ENCODE results near the gene SERPINB13. TPM values are rescaled to one million over a fixed set of nuclear protein-coding genes. Genes with fewer than 3 reads are reported as not detected.

The SERPINB13 gene
- total and polyA plus RNA-seq, 2 donors (not counting 1 experiment from before 2014, with no cell fraction given), result not detected

DNA sequence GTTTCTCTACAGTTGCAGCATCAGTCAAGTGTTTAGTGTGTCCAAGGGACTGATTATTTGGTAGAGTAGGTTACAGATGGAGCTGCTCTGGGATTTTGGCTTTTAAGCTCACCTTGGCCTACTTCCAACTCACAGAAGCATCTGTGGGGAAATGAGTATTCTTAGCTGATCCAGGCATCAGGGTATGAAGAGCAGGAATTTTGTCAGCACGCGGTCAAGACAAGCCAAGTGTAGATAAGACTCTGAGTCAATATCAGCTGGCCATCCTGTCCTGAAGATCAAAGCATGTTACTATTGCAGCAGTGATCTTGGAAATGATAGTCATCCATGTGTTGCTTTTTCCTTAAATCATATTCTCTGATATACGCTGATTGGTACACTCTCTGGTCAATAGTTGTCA is 32.5 kb downstream of the SERPINB13 start:
- Mint-ChIP-seq H3K4me3 (no peak overlapping the region), H3K27ac (no peak overlapping the region), H3K9me3 (ENCODE audit: insufficient read depth) (peaks cover 14% of the 10 kb centered on the region), H3K4me1 (no peaks in the 10 kb centered on the region), H3K27me3 (no peaks in the 10 kb centered on the region)
- Histone ChIP-seq H3K4me1 (ENCODE audit: control insufficient read depth in 2 of 2, insufficient read depth in 2 of 2, low read length in 2 of 2) (no peaks in the 10 kb centered on the region), H3K36me3 (replicated peaks in 1 of 2; ENCODE audit: control extremely low read depth in 1 of 2, control insufficient read depth in 1 of 2, extremely low read depth in 1 of 2, insufficient read depth in 2 of 2, low read length in 1 of 2) (no peaks in the 10 kb centered on the region), H3K9me3 (ENCODE audit: control extremely low read depth in 1 of 3, control insufficient read depth in 2 of 3, insufficient read depth in 1 of 3, low read length in 2 of 3) (peaks cover 0 to 10% (median 9%) of the 10 kb centered on the region in 3 donors), H3K27me3 (replicated peaks in 1 of 4; ENCODE audit: control extremely low read depth in 1 of 4, control insufficient read depth in 3 of 4, insufficient read depth in 4 of 4, low read length in 3 of 4) (no peaks in the 10 kb centered on the region), H2AFZ (ENCODE audit: insufficient read depth, low read depth, low read length, poor library complexity, severe bottlenecking) (no peak overlapping the region), H3K4me2 (replicated peaks; ENCODE audit: low read depth, low read length, poor library complexity, severe bottlenecking) (no peak overlapping the region), H3K79me2 (ENCODE audit: control insufficient read depth, insufficient read depth, low read length) (no peaks in the 10 kb centered on the region), H3K9ac (ENCODE audit: low read length) (no peak overlapping the region), H4K20me1 (ENCODE audit: control insufficient read depth, insufficient read depth, low read length, poor library complexity, severe bottlenecking) (no peaks in the 10 kb centered on the region), H3K4me3 (ENCODE audit: control extremely low read depth in 1 of 5, extremely low read depth in 1 of 5, insufficient read depth in 1 of 5, low read depth in 2 of 5, low read length in 4 of 5) (no peak overlapping the region), H3K27ac (ENCODE audit: low read length in 2 of 2) (no peak overlapping the region)
- ChIA-PET POLR2A (no interaction called here), CTCF (no interaction called here)
- no peak for DNase-seq
- intact Hi-C loops (cut with micrococcal nuclease), result no loop called here
- TF ChIP-seq, protein P1, sequence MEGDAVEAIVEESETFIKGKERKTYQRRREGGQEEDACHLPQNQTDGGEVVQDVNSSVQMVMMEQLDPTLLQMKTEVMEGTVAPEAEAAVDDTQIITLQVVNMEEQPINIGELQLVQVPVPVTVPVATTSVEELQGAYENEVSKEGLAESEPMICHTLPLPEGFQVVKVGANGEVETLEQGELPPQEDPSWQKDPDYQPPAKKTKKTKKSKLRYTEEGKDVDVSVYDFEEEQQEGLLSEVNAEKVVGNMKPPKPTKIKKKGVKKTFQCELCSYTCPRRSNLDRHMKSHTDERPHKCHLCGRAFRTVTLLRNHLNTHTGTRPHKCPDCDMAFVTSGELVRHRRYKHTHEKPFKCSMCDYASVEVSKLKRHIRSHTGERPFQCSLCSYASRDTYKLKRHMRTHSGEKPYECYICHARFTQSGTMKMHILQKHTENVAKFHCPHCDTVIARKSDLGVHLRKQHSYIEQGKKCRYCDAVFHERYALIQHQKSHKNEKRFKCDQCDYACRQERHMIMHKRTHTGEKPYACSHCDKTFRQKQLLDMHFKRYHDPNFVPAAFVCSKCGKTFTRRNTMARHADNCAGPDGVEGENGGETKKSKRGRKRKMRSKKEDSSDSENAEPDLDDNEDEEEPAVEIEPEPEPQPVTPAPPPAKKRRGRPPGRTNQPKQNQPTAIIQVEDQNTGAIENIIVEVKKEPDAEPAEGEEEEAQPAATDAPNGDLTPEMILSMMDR (IDR thresholded peaks at IDR 0.05), result no peak
- no peak for TF ChIP-seq EZH2 (IDR thresholded peaks at IDR 0.05; ENCODE audit: borderline replicate concordance, insufficient read depth, low read depth, low read length, poor library complexity, severe bottlenecking)
- 97% methylated on average over 3 of the region's 3 CpGs for WGBS (ENCODE audit: insufficient coverage)
- ATAC-seq (ENCODE audit: low read depth), result no peak

DNA sequence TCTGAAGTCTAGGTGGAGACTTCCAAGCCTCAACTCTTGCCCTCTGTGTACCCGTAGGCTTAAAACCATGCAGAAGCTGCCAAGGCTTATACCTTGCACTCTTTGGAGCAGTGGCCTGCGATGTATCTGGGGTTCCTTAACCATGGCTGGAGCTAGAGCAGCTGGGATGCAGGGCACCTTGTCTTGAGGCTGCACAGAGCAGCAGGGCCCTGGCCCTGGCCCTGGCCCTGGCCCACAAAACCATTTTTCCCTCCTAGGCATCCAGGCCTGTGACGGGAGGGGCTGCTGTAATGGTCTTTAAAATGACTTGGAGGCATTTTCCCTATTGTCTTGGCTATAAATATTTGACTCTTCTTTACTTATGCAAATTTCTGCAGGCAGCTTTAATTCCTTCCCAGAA is 37.7 kb downstream of the SERPINB13 start:
- Histone ChIP-seq H4K20me1 (ENCODE audit: control insufficient read depth, insufficient read depth, low read length, poor library complexity, severe bottlenecking) (no peaks in the 10 kb centered on the region), H3K4me2 (replicated peaks; ENCODE audit: low read depth, low read length, poor library complexity, severe bottlenecking) (no peak overlapping the region), H3K4me3 (ENCODE audit: control extremely low read depth in 1 of 5, extremely low read depth in 1 of 5, insufficient read depth in 1 of 5, low read depth in 2 of 5, low read length in 4 of 5) (no peak overlapping the region), H2AFZ (ENCODE audit: insufficient read depth, low read depth, low read length, poor library complexity, severe bottlenecking) (no peak overlapping the region), H3K79me2 (ENCODE audit: control insufficient read depth, insufficient read depth, low read length) (no peaks in the 10 kb centered on the region), H3K27me3 (replicated peaks in 1 of 4; ENCODE audit: control extremely low read depth in 1 of 4, control insufficient read depth in 3 of 4, insufficient read depth in 4 of 4, low read length in 3 of 4) (no peaks in the 10 kb centered on the region), H3K9ac (ENCODE audit: low read length) (no peak overlapping the region), H3K4me1 (ENCODE audit: control insufficient read depth in 2 of 2, insufficient read depth in 2 of 2, low read length in 2 of 2) (no peaks in the 10 kb centered on the region), H3K27ac (ENCODE audit: low read length in 2 of 2) (no peak overlapping the region), H3K9me3 (ENCODE audit: control extremely low read depth in 1 of 3, control insufficient read depth in 2 of 3, insufficient read depth in 1 of 3, low read length in 2 of 3) (peaks cover 2 to 28% (median 24%) of the 10 kb centered on the region in 3 donors), H3K36me3 (replicated peaks in 1 of 2; ENCODE audit: control extremely low read depth in 1 of 2, control insufficient read depth in 1 of 2, extremely low read depth in 1 of 2, insufficient read depth in 2 of 2, low read length in 1 of 2) (no peaks in the 10 kb centered on the region)
- DNase-seq, result no peak
- Mint-ChIP-seq H3K4me1 (no peaks in the 10 kb centered on the region), H3K9me3 (ENCODE audit: insufficient read depth) (peaks cover 11% of the 10 kb centered on the region), H3K27me3 (no peaks in the 10 kb centered on the region), H3K27ac (no peak overlapping the region), H3K4me3 (no peak overlapping the region)
- intact Hi-C loops (cut with micrococcal nuclease), result no loop called here
- ChIA-PET POLR2A (no interaction called here), CTCF (no interaction called here)
- WGBS (ENCODE audit: insufficient coverage), result 96% methylated on average over 2 of the region's 3 CpGs
- ATAC-seq (ENCODE audit: low read depth), result no peak
- TF ChIP-seq, protein P1 (IDR thresholded peaks at IDR 0.05), result no peak
- TF ChIP-seq EZH2 (IDR thresholded peaks at IDR 0.05; ENCODE audit: borderline replicate concordance, insufficient read depth, low read depth, low read length, poor library complexity, severe bottlenecking), result no peak
